Stimulated activated naive B cell treated with anti-CD40 and anti-IgM and Interleukin-4, amounts not matched to agents 10 μg/mL and 1 μg/mL and 100 μg/mL, for 72 hours (primary cell): ENCODE results near the gene KRT85.
A peak's percentile ranks its signal among the peaks of the same experiment; 100 is the strongest.
"Not testable (repeated sequence)": the region's sequence is repeated elsewhere in the genome, so short reads cannot be mapped to it uniquely, and the experiment has no call there.

Experiments used
- ATAC-seq, 2 donors: fragments of 150-1000 bp; cut with Tn5 transposase; replicated peaks; 2 replicates each; pipeline ENCODE4 v1.10.0; 2021; ENCODE audit warnings: moderate library complexity in 1 of 2
- DNase-seq: peaks from one replicate; pipeline ENCODE4 v3.0.0; 2021
- H3K27ac Mint-ChIP-seq: one replicate; pipeline ENCODE4 v1.8.0; 2022; ENCODE audit warnings: mild to moderate bottlenecking, mixed read lengths
- H3K27me3 Mint-ChIP-seq, 2 donors: one replicate each; pipeline ENCODE4 v1.8.0; 2022; ENCODE audit warnings: mixed read lengths in 2 of 2
- H3K36me3 Mint-ChIP-seq, 2 donors: one replicate each; pipeline ENCODE4 v1.8.0; 2022; ENCODE audit warnings: mixed read lengths in 2 of 2, mild to moderate bottlenecking in 1 of 2
- H3K4me1 Mint-ChIP-seq, 2 donors: one replicate each; pipeline ENCODE4 v1.8.0; 2022; ENCODE audit warnings: mixed read lengths in 2 of 2, mild to moderate bottlenecking in 1 of 2
- H3K4me3 Mint-ChIP-seq, 2 donors: one replicate each; pipeline ENCODE4 v1.8.0; 2022; ENCODE audit warnings: mild to moderate bottlenecking in 2 of 2, mixed read lengths in 2 of 2, moderate library complexity in 1 of 2
- H3K9me3 Mint-ChIP-seq, 2 donors: one replicate each; pipeline ENCODE4 v1.8.0; 2022; ENCODE audit warnings: mixed read lengths in 2 of 2, mild to moderate bottlenecking in 1 of 2

The KRT85 gene

DNA sequence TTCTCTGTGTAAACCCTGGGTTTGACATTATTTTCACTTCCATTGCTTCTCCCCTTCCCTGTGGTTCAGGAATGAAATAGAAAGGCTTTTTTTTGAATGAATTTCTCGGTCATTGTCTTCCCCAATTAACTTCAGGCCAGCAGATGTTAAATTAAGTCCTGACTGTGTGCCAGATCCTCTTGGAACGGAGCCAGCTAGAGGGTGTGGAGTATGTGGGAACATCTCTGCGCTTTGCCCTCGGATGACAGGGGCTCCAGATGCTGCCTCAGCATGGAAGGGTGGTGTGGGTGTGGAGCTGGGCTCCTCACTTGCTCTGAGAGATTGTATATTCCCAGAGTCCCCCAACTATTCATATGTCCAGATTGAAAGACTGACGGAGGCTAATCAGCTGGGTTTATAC lies 13.1 kb downstream of the KRT85 start:
- no peak for DNase-seq
- Mint-ChIP-seq H3K4me1 (peaks cover 17 to 29% of the 10 kb centered on the region in 2 donors), H3K4me3 (no peak overlapping the region), H3K36me3 (no peaks in the 10 kb centered on the region), H3K27me3 (peaks cover 4 to 18% of the 10 kb centered on the region in 2 donors), H3K9me3 (no peaks in the 10 kb centered on the region), H3K27ac (no peak overlapping the region)
- ATAC-seq, result no peak

DNA sequence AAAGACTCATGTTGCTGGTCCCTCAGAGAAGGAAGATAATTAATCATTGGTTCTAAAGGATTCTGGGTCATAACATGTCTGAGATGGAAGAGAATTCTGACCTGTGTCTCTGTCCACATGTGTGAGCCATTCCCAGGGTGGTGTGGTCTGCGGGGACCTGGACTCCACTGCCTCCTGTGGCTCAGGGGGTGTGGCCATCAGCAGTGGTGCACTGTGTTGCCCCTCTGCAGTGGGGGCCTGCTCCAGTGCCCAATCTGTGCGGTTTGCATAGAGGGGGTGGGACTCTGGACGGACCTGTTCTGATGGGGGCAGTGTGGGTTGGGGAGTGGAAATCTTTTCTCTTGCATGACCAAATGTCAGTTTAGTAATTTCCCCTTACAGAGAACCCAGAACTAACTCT lies 13.5 kb downstream of the KRT85 start:
- Mint-ChIP-seq H3K36me3 (no peaks in the 10 kb centered on the region), H3K27me3 (peaks cover 4 to 18% of the 10 kb centered on the region in 2 donors), H3K27ac (no peak overlapping the region), H3K9me3 (no peaks in the 10 kb centered on the region), H3K4me3 (no peak overlapping the region), H3K4me1 (peaks cover 13 to 24% of the 10 kb centered on the region in 2 donors)
- no peak for DNase-seq
- ATAC-seq, result no peak

GRCh38 chr12:52352951-52353350 lies 14.3 kb downstream of the KRT85 start:
- ATAC-seq, result no peak
- Mint-ChIP-seq H3K27ac (no peak overlapping the region), H3K27me3 (peaks cover 4 to 21% of the 10 kb centered on the region in 2 donors), H3K4me3 (no peak overlapping the region), H3K4me1 (peaks cover 7 to 16% of the 10 kb centered on the region in 2 donors), H3K9me3 (no peaks in the 10 kb centered on the region), H3K36me3 (no peaks in the 10 kb centered on the region)
- DNase-seq, result no peak

- Mint-ChIP-seq H3K27me3 (peaks cover 4 to 24% of the 10 kb centered on the region in 2 donors), H3K4me1 (peaks cover 2 to 5% of the 10 kb centered on the region in 2 donors), H3K36me3 (no peaks in the 10 kb centered on the region), H3K9me3 (no peaks in the 10 kb centered on the region), H3K4me3 (no peak overlapping the region), H3K27ac (no peak overlapping the region)
- ATAC-seq (peak; percentile 36 to 72), DNase-seq (no peak)
These were observed 15.9 kb downstream of the KRT85 start for GRCh38 chr12:52351196-52352059.

GRCh38 chr12:52350786-52351185 lies 16.5 kb downstream of the KRT85 start:
- Mint-ChIP-seq H3K4me3 (no peak overlapping the region), H3K27ac (no peak overlapping the region), H3K36me3 (no peaks in the 10 kb centered on the region), H3K4me1 (peaks cover 2 to 5% of the 10 kb centered on the region in 2 donors), H3K27me3 (peaks cover 4 to 24% of the 10 kb centered on the region in 2 donors), H3K9me3 (no peaks in the 10 kb centered on the region)
- no peak for ATAC-seq
- DNase-seq, result no peak

DNA sequence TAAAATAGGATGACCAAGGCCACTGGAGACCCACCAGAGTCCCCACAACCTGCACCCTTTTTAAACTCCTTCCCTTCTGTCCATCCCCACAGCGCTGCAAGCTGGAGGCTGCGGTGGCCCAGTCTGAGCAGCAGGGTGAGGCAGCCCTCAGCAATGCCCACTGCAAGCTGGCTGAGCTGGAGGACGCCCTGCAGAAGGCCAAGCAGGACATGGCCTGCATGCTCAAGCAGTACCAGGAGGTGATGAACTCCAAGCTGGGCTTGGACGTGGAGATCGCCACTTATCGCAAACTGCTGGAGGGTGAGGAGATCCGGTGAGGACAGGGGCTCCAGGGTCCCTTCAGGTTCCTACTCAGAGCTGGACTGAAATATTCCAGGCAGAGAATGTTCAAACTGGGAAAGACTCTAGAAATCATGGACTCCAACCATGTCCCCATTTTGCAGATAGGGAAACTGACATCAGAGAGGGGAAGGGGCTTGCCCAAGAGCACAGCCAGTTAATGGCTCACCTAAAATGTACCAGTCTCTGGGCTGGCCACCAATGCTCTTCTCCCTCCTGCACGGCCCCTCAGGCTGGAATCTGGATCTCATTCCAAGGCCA lies 17.2 kb downstream of the KRT85 start:
- H3K36me3 Mint-ChIP-seq, result no peaks in the 10 kb centered on the region
- H3K4me1 Mint-ChIP-seq, result peaks cover 2 to 5% of the 10 kb centered on the region in 2 donors
- H3K27ac Mint-ChIP-seq, result no peak overlapping the region

DNA sequence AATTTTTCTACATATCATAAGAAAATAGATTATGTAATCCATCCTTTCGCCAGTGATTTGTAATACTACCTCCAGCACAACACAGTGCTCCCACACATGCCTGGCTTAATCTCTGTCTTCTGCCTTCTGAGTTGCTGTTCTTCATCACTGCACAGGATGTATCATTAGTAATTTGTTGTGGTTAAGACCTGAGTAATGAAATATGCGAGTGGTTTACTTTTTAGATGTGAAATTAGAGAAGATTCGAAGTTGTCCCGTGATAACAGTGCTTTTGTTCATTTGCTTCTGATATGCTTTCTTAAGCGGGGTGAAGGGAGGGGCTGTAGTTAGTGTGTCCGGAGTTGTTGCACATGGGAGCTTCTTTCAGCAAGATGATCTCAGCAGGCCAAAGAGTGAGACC lies 18.1 kb downstream of the KRT85 start:
- no peak for ATAC-seq
- Mint-ChIP-seq H3K4me3 (no peak overlapping the region), H3K9me3 (no peaks in the 10 kb centered on the region), H3K27ac (no peak overlapping the region), H3K4me1 (peaks cover 2 to 5% of the 10 kb centered on the region in 2 donors), H3K36me3 (no peaks in the 10 kb centered on the region), H3K27me3 (peaks cover 4 to 29% of the 10 kb centered on the region in 2 donors)
- no peak for DNase-seq

More for the DNA sequence above, 17.2 kb downstream of the KRT85 start:
- no peak for DNase-seq
- Mint-ChIP-seq H3K27me3 (peaks cover 4 to 24% of the 10 kb centered on the region in 2 donors), H3K4me3 (no peak overlapping the region), H3K9me3 (no peaks in the 10 kb centered on the region)
- ATAC-seq, result no peak

- Mint-ChIP-seq H3K4me1 (peaks cover 2 to 5% of the 10 kb centered on the region in 2 donors), H3K36me3 (no peaks in the 10 kb centered on the region), H3K9me3 (no peaks in the 10 kb centered on the region), H3K4me3 (no peak overlapping the region), H3K27me3 (peaks cover 4 to 31% of the 10 kb centered on the region in 2 donors), H3K27ac (no peak overlapping the region)
- ATAC-seq (no peak), DNase-seq (no peak)
These were observed 19.4 kb downstream of the KRT85 start for GRCh38 chr12:52347551-52348510.

DNA sequence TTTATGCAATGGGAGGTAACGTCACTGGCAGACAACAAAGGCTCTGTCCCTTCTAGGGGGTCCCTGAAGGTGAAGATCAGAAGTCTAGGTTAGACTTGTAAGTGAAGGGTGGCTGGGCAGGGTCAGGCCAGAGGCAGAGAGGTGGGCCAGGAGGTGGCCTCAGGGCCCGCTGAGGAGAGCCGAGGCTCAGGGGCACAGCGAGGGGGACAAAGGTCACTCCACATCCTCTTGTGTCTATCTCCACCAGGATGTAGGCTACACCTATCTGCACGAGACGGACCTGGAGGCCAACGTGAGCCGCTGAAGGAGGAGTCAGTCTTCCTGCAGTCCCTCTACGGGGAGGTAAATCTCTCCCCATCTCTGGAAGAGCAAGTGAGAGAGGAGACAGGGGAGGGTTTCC lies 20.3 kb downstream of the KRT85 start:
- H3K9me3 Mint-ChIP-seq, result no peaks in the 10 kb centered on the region
- H3K27me3 Mint-ChIP-seq, result peaks cover 4 to 26% of the 10 kb centered on the region in 2 donors
- no peak for ATAC-seq
- H3K27ac Mint-ChIP-seq, result no peak overlapping the region
- DNase-seq, result no peak
- H3K36me3 Mint-ChIP-seq, result no peaks in the 10 kb centered on the region
- H3K4me1 Mint-ChIP-seq, result peaks cover 2 to 5% of the 10 kb centered on the region in 2 donors
- no peak overlapping the region for H3K4me3 Mint-ChIP-seq

- Mint-ChIP-seq H3K27ac (no peak overlapping the region), H3K36me3 (no peaks in the 10 kb centered on the region), H3K9me3 (no peaks in the 10 kb centered on the region), H3K27me3 (peaks cover 4 to 26% of the 10 kb centered on the region in 2 donors), H3K4me1 (peaks cover 0 to 2% of the 10 kb centered on the region in 2 donors), H3K4me3 (no peak overlapping the region)
- DNase-seq, result no peak
- ATAC-seq, result no peak
These were observed 20.7 kb downstream of the KRT85 start for GRCh38 chr12:52346593-52346992.

GRCh38 chr12:52345041-52345440 lies 22.2 kb downstream of the KRT85 start:
- not testable (repeated sequence) for H3K9me3 Mint-ChIP-seq, DNase-seq, ATAC-seq, H3K27ac Mint-ChIP-seq, H3K36me3 Mint-ChIP-seq, H3K4me1 Mint-ChIP-seq, H3K4me3 Mint-ChIP-seq
- peaks cover 0 to 18% of the 10 kb centered on the region in 2 donors for H3K27me3 Mint-ChIP-seq

DNA sequence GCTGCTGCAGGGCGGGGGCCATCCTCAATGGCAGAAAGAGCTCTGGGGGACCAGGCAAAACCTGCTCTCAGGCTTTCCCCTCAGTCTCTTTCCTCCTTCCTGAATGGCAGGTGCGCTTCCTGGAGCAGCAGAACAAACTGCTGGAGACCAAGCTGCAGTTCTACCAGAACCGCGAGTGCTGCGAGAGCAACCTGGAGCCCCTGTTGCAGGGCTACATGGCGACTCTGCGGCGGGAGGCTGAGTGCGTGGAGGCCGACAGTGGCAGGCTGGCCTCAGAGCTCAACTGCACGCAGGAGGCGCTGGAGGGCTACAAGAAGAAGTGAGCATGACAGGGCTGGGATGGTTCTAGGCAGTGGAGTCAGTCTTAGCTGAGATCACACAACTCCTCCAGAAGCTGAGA lies 23.2 kb downstream of the KRT85 start:
- Mint-ChIP-seq H3K36me3 (no peaks in the 10 kb centered on the region), H3K27me3 (peaks cover 0 to 16% of the 10 kb centered on the region in 2 donors), H3K4me3 (no peak overlapping the region), H3K4me1 (no peaks in the 10 kb centered on the region), H3K27ac (no peak overlapping the region), H3K9me3 (no peaks in the 10 kb centered on the region)
- ATAC-seq (no peak), DNase-seq (no peak)

GRCh38 chr12:52343550-52343949 lies 23.7 kb downstream of the KRT85 start:
- H3K36me3 Mint-ChIP-seq, result no peaks in the 10 kb centered on the region
- H3K9me3 Mint-ChIP-seq, result no peaks in the 10 kb centered on the region
- DNase-seq (no peak), ATAC-seq (no peak)
- no peaks in the 10 kb centered on the region for H3K4me1 Mint-ChIP-seq
- H3K27ac Mint-ChIP-seq, result no peak overlapping the region
- H3K4me3 Mint-ChIP-seq, result no peak overlapping the region
- H3K27me3 Mint-ChIP-seq, result peaks cover 2 to 20% of the 10 kb centered on the region in 2 donors
